ENCODE data around the gene NUP93. TPM values are rescaled to one million over a fixed set of nuclear protein-coding genes. Genes with fewer than 3 reads are reported as not detected.
A peak's percentile ranks its signal among the peaks of the same experiment; 100 is the strongest.

The NUP93 gene
- total and polyA plus RNA-seq, 9 of the 15 experiments (the other 6 are each of a cell fraction or from before 2014, with no cell fraction given) = 92.0 to 162 (median 121) TPM

GRCh38 chr16:56681939-56682702 is 47.8 kb upstream of the NUP93 start, which contains the start of gene MT1X (continued):
- TF ChIP-seq ZNF449 (CRISPR knock-in tag; IDR thresholded peaks at IDR 0.05) (no peak), STAT6 (CRISPR knock-in tag; IDR thresholded peaks at IDR 0.05) (no peak), GATAD2B (IDR thresholded peaks at IDR 0.05; ENCODE audit: borderline replicate concordance) (no peak), ELF4 (CRISPR knock-in tag; IDR thresholded peaks at IDR 0.05) (no peak), POLR2G (IDR thresholded peaks at IDR 0.05; ENCODE audit: low read depth, low read length) (peak; percentile 73), ZNF263 (CRISPR knock-in tag; IDR thresholded peaks at IDR 0.05; ENCODE audit: borderline replicate concordance) (no peak), ZFP36 (IDR thresholded peaks at IDR 0.05; ENCODE audit: low read depth, low read length, partially characterized antibody) (no peak), ZNF184 (CRISPR knock-in tag; IDR thresholded peaks at IDR 0.05) (no peak), ZNF609 (CRISPR knock-in tag; IDR thresholded peaks at IDR 0.05; ENCODE audit: borderline replicate concordance) (no peak), EGR1 (conservative IDR thresholded peaks at IDR 0.05) (no peak), ELK3 (CRISPR knock-in tag; IDR thresholded peaks at IDR 0.05) (no peak), ZHX1 (conservative IDR thresholded peaks at IDR 0.05; ENCODE audit: low read length) (no peak)
- TF ChIP-seq, protein P1, sequence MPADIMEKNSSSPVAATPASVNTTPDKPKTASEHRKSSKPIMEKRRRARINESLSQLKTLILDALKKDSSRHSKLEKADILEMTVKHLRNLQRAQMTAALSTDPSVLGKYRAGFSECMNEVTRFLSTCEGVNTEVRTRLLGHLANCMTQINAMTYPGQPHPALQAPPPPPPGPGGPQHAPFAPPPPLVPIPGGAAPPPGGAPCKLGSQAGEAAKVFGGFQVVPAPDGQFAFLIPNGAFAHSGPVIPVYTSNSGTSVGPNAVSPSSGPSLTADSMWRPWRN (IDR thresholded peaks at IDR 0.05; ENCODE audit: low read depth) = no peak

Data from K562 (cell line).